ENCODE measurements around the gene MTF1. TPM values are rescaled to one million over a fixed set of nuclear protein-coding genes. Genes with fewer than 3 reads are reported as not detected.

Gene MTF1
- total RNA-seq, 2 experiments from 2014 or later, result 16.1 to 23.8 TPM

DNA sequence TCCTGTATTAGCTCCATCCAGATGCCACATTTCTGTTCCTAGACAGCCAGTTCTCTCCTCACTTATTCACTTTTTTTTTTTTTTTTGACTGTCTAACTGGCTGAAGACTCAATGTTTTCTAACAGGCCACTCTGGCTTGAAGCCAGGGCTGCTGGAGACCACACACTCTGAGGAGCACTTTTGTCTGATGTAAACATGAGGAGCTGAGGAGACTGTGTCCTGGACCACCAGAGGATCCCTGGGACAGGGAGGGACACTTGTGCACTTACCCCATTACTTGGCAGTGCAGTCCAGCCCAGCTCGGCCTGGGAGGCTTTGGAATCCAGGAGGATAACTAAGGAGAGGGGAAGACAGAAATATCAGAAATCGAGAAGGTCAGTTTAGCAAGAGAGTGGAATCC lies 96.9 kb downstream of the MTF1 start:
- H3K36me3 Mint-ChIP-seq (ENCODE audit: low read depth), result no peaks in the 10 kb centered on the region
- H3K9me3 Mint-ChIP-seq (ENCODE audit: low read depth), result no peaks in the 10 kb centered on the region
- H3K27me3 Mint-ChIP-seq, result peaks cover 48% of the 10 kb centered on the region
- peaks cover 18% of the 10 kb centered on the region for H3K4me1 Mint-ChIP-seq
- no peak overlapping the region for H3K27ac Mint-ChIP-seq
- DNase-seq (no peak), ATAC-seq (no peak)
- CTCF ChIA-PET, result interaction anchor here (0.8 kb wide), 1 partner anchor 27 kb away, joined by 3 read pairs; no protein-coding TSS in a partner anchor
- no peak overlapping the region for H3K4me3 Mint-ChIP-seq
- POLR2A ChIA-PET, result interaction anchor here (0.6 to 0.7 kb wide), 2 partner anchors 13 to 20 kb away, joined by 3 to 5 read pairs; no protein-coding TSS in a partner anchor
- intact Hi-C loops (cut with DNase I, micrococcal nuclease), result no loop called here

- ChIA-PET CTCF (no interaction called here), POLR2A (no interaction called here)
- H3K4me3 Mint-ChIP-seq, result no peak overlapping the region
- intact Hi-C loops (cut with DNase I, micrococcal nuclease), result no loop called here
- H3K9me3 Mint-ChIP-seq (ENCODE audit: low read depth), result no peaks in the 10 kb centered on the region
- peaks cover 44% of the 10 kb centered on the region for H3K27me3 Mint-ChIP-seq
- H3K4me1 Mint-ChIP-seq, result peaks cover 18% of the 10 kb centered on the region
- no peaks in the 10 kb centered on the region for H3K36me3 Mint-ChIP-seq (ENCODE audit: low read depth)
- DNase-seq (no peak), ATAC-seq (no peak)
- no peak overlapping the region for H3K27ac Mint-ChIP-seq
These were observed 97.8 kb downstream of the MTF1 start for GRCh38 chr1:37761416-37762095.

Other genes with a start within 250 kb of the MTF1 start
- not detected for gene RSPO1, start 224.7 kb downstream of the MTF1 start, total RNA-seq
- gene CDCA8, start 167.1 kb downstream of the MTF1 start, total RNA-seq, result 10 to 100 TPM; 61.2 to 61.7 TPM
- gene EPHA10, start 94.5 kb downstream of the MTF1 start, total RNA-seq, result under 1 TPM; 0.43 to 0.51 TPM
- 1 to 10 TPM; 1.0 TPM for gene MANEAL, start 65.7 kb downstream of the MTF1 start, total RNA-seq
- 10 to 100 TPM; 10.8 to 17.9 TPM for gene C1orf122, start 51.8 kb downstream of the MTF1 start, total RNA-seq
- 10 to 100 TPM; 22.9 to 36.3 TPM for gene YRDC, start 51.4 kb downstream of the MTF1 start, total RNA-seq
- 10 to 100 TPM; 27.7 to 28.9 TPM for gene INPP5B, start 87.5 kb upstream of the MTF1 start, total RNA-seq
- gene SF3A3, start 130.4 kb upstream of the MTF1 start, total RNA-seq, result 100 to 1,000 TPM; 131 TPM
- 10 to 100 TPM; 21.1 to 23.8 TPM for gene FHL3, start 145.9 kb upstream of the MTF1 start, total RNA-seq
- gene UTP11, start 153.1 kb upstream of the MTF1 start, total RNA-seq, result 10 to 100 TPM; 68.9 to 82.4 TPM
- gene POU3F1, start 187.2 kb upstream of the MTF1 start, total RNA-seq, result under 1 TPM; 0.11 to 0.26 TPM

Data from activated CD4-positive, alpha-beta T cell treated with anti-CD3 and anti-CD28 coated beads for 36 hours (primary cell).